GM19023 (cell line): ENCODE data around the gene PKP2.

Experiments
- ATAC-seq: cut with Tn5 transposase; IDR thresholded peaks from one replicate; pipeline ENCODE4 v1.9.1; 2021; ENCODE audit warnings: mild to moderate bottlenecking, moderate library complexity; ENCODE audit not compliant: unreplicated experiment

Gene PKP2

GRCh38 chr12:32756476-32757066, 140.0 kb downstream of the PKP2 start:
- no peak for ATAC-seq

- peak; percentile 90 for ATAC-seq
Observed at GRCh38 chr12:32755654-32756475, 140.7 kb downstream of the PKP2 start, which contains the start of gene YARS2. Gene YARS2 (minus strand): TSS chr12:32755897. CDS start chr12:32755874, 23 bp downstream.

GRCh38 chr12:32755051-32755653, 141.4 kb downstream of the PKP2 start:
- ATAC-seq, result peak; percentile 71

- no peak for ATAC-seq
Observed at GRCh38 chr12:32754111-32754510, 142.5 kb downstream of the PKP2 start.

- ATAC-seq, result no peak
Observed at GRCh38 chr12:32753605-32754004, 143.0 kb downstream of the PKP2 start.

GRCh38 chr12:32743264-32743663, 153.3 kb downstream of the PKP2 start:
- ATAC-seq, result no peak

GRCh38 chr12:32742133-32742532, 154.4 kb downstream of the PKP2 start:
- ATAC-seq, result no peak
